BLaER1 treated with 17β-estradiol and CSF1 and Interleukin-3, amounts not matched to agents 10 nM and 100 nM (cell line): Measurements from ENCODE around the gene CCDC171.

Experiments
- H3K27ac ChIP-seq, 11 experiments: shearing (Covaris generic); formaldehyde crosslinking; 2 replicates each; pipeline ENCODE4 v1.8.1; 2022
- H3K27me3 ChIP-seq, 11 experiments: shearing (Covaris generic); formaldehyde crosslinking; 2 replicates each; pipeline ENCODE4 v1.8.1; 2022
- H3K36me3 ChIP-seq, 11 experiments: shearing (Covaris generic); formaldehyde crosslinking; 2 replicates each; pipeline ENCODE4 v1.8.1; 2022
- H3K4me1 ChIP-seq, 10 experiments: shearing (Covaris generic); formaldehyde crosslinking; 2 replicates each; pipeline ENCODE4 v1.8.1; 2022
- H3K4me2 ChIP-seq, 11 experiments: shearing (Covaris generic); formaldehyde crosslinking; 2 replicates each; pipeline ENCODE4 v1.8.1; 2022
- H3K4me3 ChIP-seq, 10 experiments: shearing (Covaris generic); formaldehyde crosslinking; 2 replicates each; pipeline ENCODE4 v1.8.1; 2022
- H3K9ac ChIP-seq, 11 experiments: shearing (Covaris generic); formaldehyde crosslinking; 2 replicates each; pipeline ENCODE4 v1.8.1; 2022
- H3K9me3 ChIP-seq, 11 experiments: shearing (Covaris generic); formaldehyde crosslinking; replicated peaks in 1 of 11; 2 replicates each; pipeline ENCODE4 v1.8.1; 2022
- H4K20me1 ChIP-seq, 11 experiments: shearing (Covaris generic); formaldehyde crosslinking; 2 replicates each; pipeline ENCODE4 v1.8.1; 2022
- Cebpa-rat ChIP-seq, 11 experiments: shearing (Covaris generic); IDR thresholded peaks; 2 replicates each; pipeline ENCODE4 v1.8.1; 2022

The CCDC171 gene

DNA sequence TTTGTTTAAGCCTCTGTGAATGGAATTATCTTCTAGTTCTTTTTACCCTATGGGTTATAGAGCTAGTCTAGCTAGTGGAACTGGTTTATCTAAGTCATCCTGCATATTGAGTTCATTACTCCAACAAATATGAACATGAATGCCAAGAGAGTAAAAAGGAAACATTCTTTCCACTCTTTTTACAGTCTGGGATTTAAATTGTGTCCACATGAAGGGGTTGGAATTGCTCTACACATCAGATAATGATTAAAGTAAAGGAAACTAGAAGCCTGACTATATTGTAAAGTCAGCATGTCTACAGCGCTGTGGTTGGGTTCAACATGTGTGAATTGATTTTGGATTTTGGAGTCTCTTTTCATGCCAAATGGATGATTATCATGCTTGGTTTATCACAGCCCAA is 173.1 kb downstream of the CCDC171 start:
- no peak overlapping the region for H3K27ac ChIP-seq
- H3K4me3 ChIP-seq: no peak overlapping the region
- no peaks in the 10 kb centered on the region for H4K20me1 ChIP-seq
- no peak overlapping the region for H3K9ac ChIP-seq
- H3K9me3 ChIP-seq: no peaks in the 10 kb centered on the region
- H3K4me2 ChIP-seq: no peak overlapping the region
- TF ChIP-seq Cebpa-rat (IDR thresholded peaks at IDR 0.05): no peak
- no peaks in the 10 kb centered on the region for H3K27me3 ChIP-seq
- H3K4me1 ChIP-seq: no peaks in the 10 kb centered on the region
- H3K36me3 ChIP-seq: no peaks in the 10 kb centered on the region

DNA sequence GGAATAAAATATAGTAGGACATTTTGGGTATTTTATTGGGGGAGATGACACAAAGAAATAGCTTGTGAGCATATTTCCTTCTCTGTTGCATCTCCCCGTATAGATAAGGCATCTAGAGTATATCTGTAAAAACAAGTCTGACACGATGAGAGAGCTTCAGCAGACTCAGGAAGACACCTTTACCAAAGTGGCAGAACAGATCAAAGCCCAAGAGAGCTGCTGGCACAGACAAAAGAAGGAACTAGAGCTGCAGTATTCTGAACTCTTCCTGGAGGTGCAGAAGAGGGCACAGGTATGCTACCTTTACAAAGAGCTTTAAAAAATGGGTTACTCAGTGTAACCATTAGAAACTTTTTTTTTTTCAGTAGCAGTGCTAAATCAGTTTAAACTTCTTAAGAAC is 176.7 kb downstream of the CCDC171 start:
- H3K27ac ChIP-seq: no peak overlapping the region
- TF ChIP-seq Cebpa-rat (IDR thresholded peaks at IDR 0.05): no peak
- no peak overlapping the region for H3K9ac ChIP-seq
- no peaks in the 10 kb centered on the region for H3K27me3 ChIP-seq
- no peaks in the 10 kb centered on the region for H4K20me1 ChIP-seq
- H3K9me3 ChIP-seq: no peaks in the 10 kb centered on the region
- H3K36me3 ChIP-seq: no peaks in the 10 kb centered on the region
- H3K4me1 ChIP-seq: no peaks in the 10 kb centered on the region
- H3K4me3 ChIP-seq: no peak overlapping the region
- no peak overlapping the region for H3K4me2 ChIP-seq

DNA sequence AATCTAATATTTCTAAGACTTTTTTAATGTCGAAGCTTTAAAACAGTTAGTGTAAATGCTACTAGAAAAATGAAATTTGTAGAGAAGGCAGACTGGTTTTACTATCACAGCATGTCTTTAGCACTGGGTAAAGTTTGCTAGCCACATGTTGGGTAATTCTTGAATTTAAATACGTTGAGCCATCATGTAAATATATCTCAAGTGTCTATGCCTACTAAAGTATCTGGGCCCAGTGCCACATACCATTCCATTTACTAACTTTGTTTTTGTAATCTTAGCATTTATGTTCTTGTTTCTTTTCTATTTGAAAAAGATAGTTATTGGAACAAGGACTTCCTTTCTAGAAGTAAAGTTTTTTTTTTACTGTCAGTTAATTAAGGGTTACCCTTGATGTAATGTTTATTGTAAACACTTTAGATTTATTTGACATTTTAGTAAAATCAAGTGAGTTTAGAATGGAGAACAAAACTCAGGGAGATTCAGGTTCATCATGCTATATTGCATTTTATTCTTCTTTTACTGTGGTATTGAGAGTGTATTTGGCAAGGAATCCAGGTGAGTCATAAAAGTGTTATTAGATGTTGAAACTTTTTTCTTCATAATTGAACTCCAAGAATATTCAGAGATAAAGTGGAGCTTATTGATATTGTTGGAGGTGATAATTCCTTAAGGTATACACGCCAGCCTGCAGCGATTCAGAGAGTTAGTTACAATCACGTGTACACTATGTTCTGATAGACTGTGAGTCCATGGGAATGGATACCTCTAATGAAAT is 182.4 kb downstream of the CCDC171 start:
- no peak overlapping the region for H3K4me3 ChIP-seq
- no peaks in the 10 kb centered on the region for H3K36me3 ChIP-seq
- no peaks in the 10 kb centered on the region for H3K27me3 ChIP-seq
- no peak for TF ChIP-seq Cebpa-rat (IDR thresholded peaks at IDR 0.05)
- H3K9ac ChIP-seq: no peak overlapping the region
- no peak overlapping the region for H3K27ac ChIP-seq
- H3K9me3 ChIP-seq: no peaks in the 10 kb centered on the region
- H3K4me2 ChIP-seq: no peak overlapping the region
- no peaks in the 10 kb centered on the region for H4K20me1 ChIP-seq
- H3K4me1 ChIP-seq: no peaks in the 10 kb centered on the region

DNA sequence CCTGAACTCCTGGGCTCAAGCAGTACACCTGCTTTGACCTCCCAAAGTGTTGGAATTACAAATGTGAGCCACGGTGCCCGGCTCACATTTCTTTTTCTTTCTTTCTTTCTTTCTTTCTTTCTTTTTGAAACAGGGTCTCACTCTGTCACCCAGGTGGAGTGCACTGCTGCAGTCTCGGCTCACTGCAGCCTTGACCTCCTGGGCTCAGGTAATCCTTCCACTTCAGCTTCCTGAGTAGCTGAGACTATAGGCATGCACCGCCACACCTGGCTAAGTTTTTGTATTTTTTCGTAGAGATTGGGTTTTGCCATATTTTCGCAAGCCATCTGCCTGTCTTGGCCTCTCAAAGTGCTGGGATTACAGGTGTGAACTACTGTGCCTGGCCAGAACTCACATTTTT is 183.7 kb downstream of the CCDC171 start:
- Histone ChIP-seq H3K27me3 (no peaks in the 10 kb centered on the region), H3K27ac (no peak overlapping the region), H3K4me2 (no peak overlapping the region), H3K9me3 (no peaks in the 10 kb centered on the region), H3K9ac (no peak overlapping the region), H3K36me3 (no peaks in the 10 kb centered on the region), H4K20me1 (no peaks in the 10 kb centered on the region), H3K4me3 (no peak overlapping the region), H3K4me1 (no peaks in the 10 kb centered on the region)
- no peak for TF ChIP-seq Cebpa-rat (IDR thresholded peaks at IDR 0.05)

DNA sequence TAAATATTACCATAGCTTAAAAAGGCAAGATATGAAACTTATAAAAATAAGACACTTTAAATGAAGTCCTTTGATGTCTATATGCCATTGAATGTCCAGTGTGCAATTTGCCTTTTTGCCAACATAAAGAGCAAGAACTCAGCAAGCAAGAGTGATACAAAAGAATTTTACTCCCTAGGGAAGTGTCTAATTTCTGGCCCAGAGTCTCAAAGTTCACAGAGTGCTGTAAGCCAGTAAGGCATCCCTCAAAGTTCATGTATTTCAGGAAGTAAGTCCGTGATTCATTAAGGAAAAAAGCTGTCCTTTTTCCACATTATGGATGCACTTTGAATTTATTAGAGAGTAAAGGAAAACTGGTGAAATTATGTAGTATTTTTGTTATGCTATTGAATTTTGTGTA is 185.2 kb downstream of the CCDC171 start:
- no peak overlapping the region for H3K9ac ChIP-seq
- H3K4me2 ChIP-seq: no peak overlapping the region
- no peak for TF ChIP-seq Cebpa-rat (IDR thresholded peaks at IDR 0.05)

DNA sequence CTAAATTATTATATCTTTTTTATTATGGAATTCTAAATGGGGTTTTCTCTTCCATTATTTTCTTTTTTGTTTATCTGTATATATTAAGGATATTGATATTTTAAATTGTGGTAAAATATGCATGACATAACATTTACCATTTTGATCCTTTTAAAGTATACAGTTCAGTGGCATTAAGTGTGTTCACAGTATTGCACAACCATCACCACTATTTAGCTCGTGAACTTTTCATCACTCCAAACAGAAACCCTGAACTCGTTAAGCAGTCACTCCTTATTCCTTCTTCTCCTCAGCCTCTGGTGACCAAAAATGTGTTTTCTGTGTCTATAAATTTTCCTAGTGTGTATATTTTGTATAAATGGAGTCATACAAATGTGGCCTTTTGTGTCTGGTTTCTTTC is 188.2 kb downstream of the CCDC171 start:
- Histone ChIP-seq H3K9ac (no peak overlapping the region), H3K27ac (no peak overlapping the region), H3K9me3 (no peaks in the 10 kb centered on the region), H4K20me1 (no peaks in the 10 kb centered on the region), H3K4me1 (no peaks in the 10 kb centered on the region), H3K4me2 (no peak overlapping the region), H3K4me3 (no peak overlapping the region), H3K36me3 (no peaks in the 10 kb centered on the region), H3K27me3 (no peaks in the 10 kb centered on the region)
- TF ChIP-seq Cebpa-rat (IDR thresholded peaks at IDR 0.05): no peak

More for the DNA sequence above, 185.2 kb downstream of the CCDC171 start:
- Histone ChIP-seq H3K27me3 (no peaks in the 10 kb centered on the region), H4K20me1 (no peaks in the 10 kb centered on the region), H3K27ac (no peak overlapping the region), H3K4me3 (no peak overlapping the region), H3K36me3 (no peaks in the 10 kb centered on the region), H3K4me1 (no peaks in the 10 kb centered on the region), H3K9me3 (no peaks in the 10 kb centered on the region)

DNA sequence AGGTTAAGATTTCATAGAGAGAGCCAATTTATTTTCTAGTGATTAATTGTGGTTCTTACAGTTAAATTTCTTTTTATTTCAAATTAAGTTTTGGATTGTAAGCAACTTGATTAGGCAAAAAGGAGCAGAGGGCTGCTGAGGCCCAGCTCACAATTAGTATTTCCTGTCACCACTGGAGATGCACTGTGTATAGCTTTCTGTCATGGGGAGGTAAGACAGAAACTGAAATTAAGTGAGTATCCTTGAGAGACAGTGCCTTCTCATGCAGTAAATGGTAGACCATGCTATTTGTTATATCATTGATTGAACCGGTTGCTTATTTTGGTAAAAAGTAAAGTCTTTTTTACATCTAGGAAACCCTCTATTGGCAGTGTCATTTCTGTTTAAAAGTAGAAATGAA is 190.7 kb downstream of the CCDC171 start:
- H4K20me1 ChIP-seq: no peaks in the 10 kb centered on the region
- TF ChIP-seq Cebpa-rat (IDR thresholded peaks at IDR 0.05): no peak
- no peaks in the 10 kb centered on the region for H3K27me3 ChIP-seq
- peaks cover 0 to 12% (median 6%) of the 10 kb centered on the region in 11 experiments; a peak in 6 of 22 replicates for H3K36me3 ChIP-seq
- H3K4me2 ChIP-seq: no peak overlapping the region
- H3K9ac ChIP-seq: no peak overlapping the region
- H3K4me1 ChIP-seq: no peaks in the 10 kb centered on the region
- H3K27ac ChIP-seq: no peak overlapping the region
- peaks cover 5 to 21% (median 18%) of the 10 kb centered on the region in 11 experiments; a peak in 17 of 22 replicates for H3K9me3 ChIP-seq
- no peak overlapping the region for H3K4me3 ChIP-seq

DNA sequence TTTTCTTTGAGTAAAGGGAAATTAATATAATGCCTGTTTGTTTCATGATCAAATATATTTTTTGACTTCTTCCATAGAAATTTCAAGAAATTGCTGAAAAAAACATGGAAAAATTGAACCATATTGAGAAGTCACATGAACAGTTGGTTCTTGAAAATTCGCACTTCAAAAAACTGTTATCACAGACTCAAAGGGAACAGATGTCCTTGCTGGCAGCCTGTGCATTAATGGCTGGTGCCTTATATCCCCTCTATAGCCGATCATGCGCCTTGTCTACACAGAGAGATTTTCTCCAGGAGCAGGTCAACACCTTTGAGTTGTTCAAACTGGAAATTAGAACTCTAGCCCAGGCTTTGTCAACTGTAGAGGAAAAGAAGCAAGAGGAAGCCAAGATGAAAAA is 191.4 kb downstream of the CCDC171 start:
- no peak overlapping the region for H3K4me3 ChIP-seq
- H3K9ac ChIP-seq: no peak overlapping the region
- no peaks in the 10 kb centered on the region for H3K27me3 ChIP-seq
- no peaks in the 10 kb centered on the region for H4K20me1 ChIP-seq
- H3K4me1 ChIP-seq: no peaks in the 10 kb centered on the region
- peaks cover 0 to 12% (median 6%) of the 10 kb centered on the region in 11 experiments; a peak in 6 of 22 replicates for H3K36me3 ChIP-seq
- H3K4me2 ChIP-seq: no peak overlapping the region
- H3K27ac ChIP-seq: no peak overlapping the region
- no peak for TF ChIP-seq Cebpa-rat (IDR thresholded peaks at IDR 0.05)
- H3K9me3 ChIP-seq: peaks cover 5 to 21% (median 18%) of the 10 kb centered on the region in 11 experiments; a peak in 17 of 22 replicates

DNA sequence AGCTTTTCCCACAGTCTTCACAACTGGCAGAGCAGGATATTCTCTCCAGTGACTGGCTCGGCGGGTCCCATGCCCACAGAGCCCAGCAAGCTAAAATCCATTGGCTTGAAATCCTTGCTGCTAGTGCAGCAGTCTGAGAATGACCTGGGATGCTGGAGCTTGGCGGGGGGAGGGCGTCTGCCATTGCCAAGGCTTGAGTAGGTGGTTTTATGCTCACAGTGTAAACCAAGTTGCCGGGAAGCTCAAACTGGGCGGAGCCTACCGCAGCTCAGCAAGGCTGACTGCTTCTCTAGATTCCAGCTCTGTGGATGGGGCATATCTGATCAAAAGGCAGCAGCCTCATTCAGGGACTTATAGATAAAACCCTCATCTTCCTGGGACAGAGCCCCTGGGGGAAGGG is 194.1 kb downstream of the CCDC171 start:
- Histone ChIP-seq H3K4me3 (no peak overlapping the region), H3K27me3 (no peaks in the 10 kb centered on the region), H3K4me1 (no peaks in the 10 kb centered on the region), H3K9ac (no peak overlapping the region), H4K20me1 (no peaks in the 10 kb centered on the region), H3K27ac (no peak overlapping the region), H3K36me3 (peaks cover 0 to 12% (median 6%) of the 10 kb centered on the region in 11 experiments; a peak in 6 of 22 replicates), H3K9me3 (peaks cover 5 to 21% (median 18%) of the 10 kb centered on the region in 11 experiments; a peak in 17 of 22 replicates), H3K4me2 (no peak overlapping the region)
- TF ChIP-seq Cebpa-rat (IDR thresholded peaks at IDR 0.05): no peak

DNA sequence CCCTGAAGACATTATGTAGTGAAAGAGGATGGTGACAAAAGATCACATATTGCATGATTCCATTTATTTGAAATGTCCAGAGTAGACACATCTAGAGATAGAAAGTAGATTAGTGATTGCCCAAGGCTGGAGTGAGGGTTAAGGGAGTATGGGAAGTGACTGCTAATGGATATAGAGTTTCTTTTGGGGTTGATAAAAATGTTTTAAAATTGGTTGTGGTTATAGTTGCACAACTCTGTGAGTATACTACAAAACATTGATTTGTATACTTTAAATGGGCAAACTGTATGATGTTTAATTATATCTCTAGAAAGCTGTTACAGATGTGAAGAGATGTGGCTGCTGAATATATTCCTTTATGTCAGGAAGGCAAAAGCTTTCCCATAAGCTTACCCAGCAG is 202.8 kb downstream of the CCDC171 start:
- no peak overlapping the region for H3K9ac ChIP-seq
- no peak overlapping the region for H3K27ac ChIP-seq
- no peak overlapping the region for H3K4me2 ChIP-seq
- 0 out of 22 replicates have a peak, but pooled peaks cover 0 to 4% (median 0%) of the 10 kb centered on the region in 11 experiments for H3K9me3 ChIP-seq
- no peaks in the 10 kb centered on the region for H4K20me1 ChIP-seq
- no peaks in the 10 kb centered on the region for H3K36me3 ChIP-seq
- H3K27me3 ChIP-seq: no peaks in the 10 kb centered on the region
- H3K4me1 ChIP-seq: no peaks in the 10 kb centered on the region
- no peak overlapping the region for H3K4me3 ChIP-seq
- no peak for TF ChIP-seq Cebpa-rat (IDR thresholded peaks at IDR 0.05)
